ENCODE data around the gene UNC79. TPM values are rescaled to one million over a fixed set of nuclear protein-coding genes. Genes with fewer than 3 reads are reported as not detected.

The UNC79 gene
- polyA plus RNA-seq, 3 donors = 0.01 to 0.02 TPM; not detected in 1

- peak; percentile 74 to 88 (median 87) for DNase-seq
- intact Hi-C loops (cut with micrococcal nuclease) = loop anchor here in 1 of 2 donors (10.0 kb wide), 1 partner anchor 199 kb away; the partner anchor contains the start of gene BTBD7
- Histone ChIP-seq H3K36me3 (replicated peaks in 1 of 2; ENCODE audit: control insufficient read depth in 1 of 2, insufficient read depth in 2 of 2, low read length in 2 of 2) (no peaks in the 10 kb centered on the region), H3K4me1 (ENCODE audit: control insufficient read depth in 1 of 2, insufficient read depth in 2 of 2, low read length in 2 of 2) (peaks cover 35 to 36% of the 10 kb centered on the region in 2 donors), H3K9ac (ENCODE audit: insufficient read depth, low read length, poor library complexity, severe bottlenecking) (no peak overlapping the region), H2AFZ (ENCODE audit: insufficient read depth, low read depth, low read length, poor library complexity, severe bottlenecking) (no peak overlapping the region), H3K9me3 (replicated peaks in 1 of 2; ENCODE audit: control insufficient read depth in 1 of 2, insufficient read depth in 1 of 2, low read length in 2 of 2) (no peaks in the 10 kb centered on the region), H4K20me1 (ENCODE audit: insufficient read depth, low read length) (no peaks in the 10 kb centered on the region), H3K4me3 (replicated peaks in 1 of 3; ENCODE audit: low read depth in 2 of 3, low read length in 3 of 3) (peak overlapping the region in 1 of 3 experiments; percentile 25), H3K27me3 (ENCODE audit: control insufficient read depth in 2 of 2, insufficient read depth in 2 of 2, low read length in 2 of 2) (no peaks in the 10 kb centered on the region), H3K79me2 (ENCODE audit: insufficient read depth, low read length) (no peaks in the 10 kb centered on the region), H3K27ac (ENCODE audit: low read depth in 1 of 2, low read length in 2 of 2) (peak overlapping the region in 1 of 2 donors; percentile 72), H3K4me2 (replicated peaks; ENCODE audit: extremely low read depth, low read length, poor library complexity, severe bottlenecking) (peak overlapping the region; percentile 38)
- Mint-ChIP-seq H3K27ac (peak overlapping the region; percentile 58 to 91 (median 88)), H3K36me3 (no peaks in the 10 kb centered on the region), H3K4me3 (peak overlapping the region in 1 of 2 donors; percentile 39), H3K9me3 (no peaks in the 10 kb centered on the region), H3K4me1 (peaks cover 40% of the 10 kb centered on the region), H3K27me3 (ENCODE audit: low read depth in 3 of 3) (peaks cover 0 to 5% (median 2%) of the 10 kb centered on the region in 3 donors)
- TF ChIP-seq, protein P1, sequence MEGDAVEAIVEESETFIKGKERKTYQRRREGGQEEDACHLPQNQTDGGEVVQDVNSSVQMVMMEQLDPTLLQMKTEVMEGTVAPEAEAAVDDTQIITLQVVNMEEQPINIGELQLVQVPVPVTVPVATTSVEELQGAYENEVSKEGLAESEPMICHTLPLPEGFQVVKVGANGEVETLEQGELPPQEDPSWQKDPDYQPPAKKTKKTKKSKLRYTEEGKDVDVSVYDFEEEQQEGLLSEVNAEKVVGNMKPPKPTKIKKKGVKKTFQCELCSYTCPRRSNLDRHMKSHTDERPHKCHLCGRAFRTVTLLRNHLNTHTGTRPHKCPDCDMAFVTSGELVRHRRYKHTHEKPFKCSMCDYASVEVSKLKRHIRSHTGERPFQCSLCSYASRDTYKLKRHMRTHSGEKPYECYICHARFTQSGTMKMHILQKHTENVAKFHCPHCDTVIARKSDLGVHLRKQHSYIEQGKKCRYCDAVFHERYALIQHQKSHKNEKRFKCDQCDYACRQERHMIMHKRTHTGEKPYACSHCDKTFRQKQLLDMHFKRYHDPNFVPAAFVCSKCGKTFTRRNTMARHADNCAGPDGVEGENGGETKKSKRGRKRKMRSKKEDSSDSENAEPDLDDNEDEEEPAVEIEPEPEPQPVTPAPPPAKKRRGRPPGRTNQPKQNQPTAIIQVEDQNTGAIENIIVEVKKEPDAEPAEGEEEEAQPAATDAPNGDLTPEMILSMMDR (IDR thresholded peaks at IDR 0.05) = no peak
These were observed 103.1 kb downstream of the UNC79 start for GRCh38 chr14:93533842-93534241.

DNA sequence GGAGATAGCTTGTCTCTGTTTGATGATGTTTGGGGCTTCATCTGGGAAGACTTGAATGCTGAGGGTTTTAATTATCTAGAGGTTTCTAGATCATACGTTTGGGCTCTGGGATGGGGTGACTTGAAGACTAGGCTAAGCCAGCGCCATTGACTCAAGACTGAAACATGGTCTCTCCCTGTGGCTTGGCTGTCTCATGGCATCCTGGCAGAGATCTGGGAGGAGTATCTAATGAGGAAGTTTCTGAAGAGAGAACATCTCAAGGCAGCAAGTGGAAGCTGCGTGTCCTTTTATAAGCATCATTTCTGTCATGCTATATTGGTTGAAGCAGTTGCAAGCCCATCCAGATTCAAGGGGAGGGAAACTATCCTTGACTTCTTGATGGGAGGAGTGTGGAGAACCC is 104.8 kb downstream of the UNC79 start:
- DNase-seq = peak in 1 of 3 donors; percentile 19
- Histone ChIP-seq H3K27me3 (ENCODE audit: control insufficient read depth in 2 of 2, insufficient read depth in 2 of 2, low read length in 2 of 2) (no peaks in the 10 kb centered on the region), H3K4me3 (replicated peaks in 1 of 3; ENCODE audit: low read depth in 2 of 3, low read length in 3 of 3) (no peak overlapping the region), H3K4me2 (replicated peaks; ENCODE audit: extremely low read depth, low read length, poor library complexity, severe bottlenecking) (no peak overlapping the region), H3K9ac (ENCODE audit: insufficient read depth, low read length, poor library complexity, severe bottlenecking) (no peak overlapping the region), H2AFZ (ENCODE audit: insufficient read depth, low read depth, low read length, poor library complexity, severe bottlenecking) (no peak overlapping the region), H3K36me3 (replicated peaks in 1 of 2; ENCODE audit: control insufficient read depth in 1 of 2, insufficient read depth in 2 of 2, low read length in 2 of 2) (no peaks in the 10 kb centered on the region), H3K79me2 (ENCODE audit: insufficient read depth, low read length) (no peaks in the 10 kb centered on the region), H3K9me3 (replicated peaks in 1 of 2; ENCODE audit: control insufficient read depth in 1 of 2, insufficient read depth in 1 of 2, low read length in 2 of 2) (no peaks in the 10 kb centered on the region), H3K4me1 (ENCODE audit: control insufficient read depth in 1 of 2, insufficient read depth in 2 of 2, low read length in 2 of 2) (peaks cover 35 to 36% of the 10 kb centered on the region in 2 donors), H4K20me1 (ENCODE audit: insufficient read depth, low read length) (no peaks in the 10 kb centered on the region), H3K27ac (ENCODE audit: low read depth in 1 of 2, low read length in 2 of 2) (no peak overlapping the region)
- Mint-ChIP-seq H3K27ac (peak overlapping the region in 2 of 7 donors; percentile 46 to 73), H3K4me1 (peaks cover 40% of the 10 kb centered on the region), H3K4me3 (no peak overlapping the region), H3K36me3 (no peaks in the 10 kb centered on the region), H3K27me3 (ENCODE audit: low read depth in 3 of 3) (peaks cover 0 to 4% (median 3%) of the 10 kb centered on the region in 3 donors), H3K9me3 (no peaks in the 10 kb centered on the region)
- TF ChIP-seq, protein P1 (IDR thresholded peaks at IDR 0.05) = no peak
- 73% methylated on average over 2 of the region's 3 CpGs for WGBS (ENCODE audit: insufficient coverage)
- intact Hi-C loops (cut with micrococcal nuclease) = loop anchor here in 1 of 2 donors (10.0 kb wide), 1 partner anchor 201 kb away; the partner anchor contains the start of gene BTBD7

Data from CD14-positive monocyte (primary cell).